CD14-positive monocyte (primary cell): ENCODE measurements around the gene DHRS1. TPM values are rescaled to one million over a fixed set of nuclear protein-coding genes. Genes with fewer than 3 reads are reported as not detected.

ENCODE experiments used
- DNase-seq, 3 donors: peaks; one replicate each; pipeline ENCODE4 v3.0.0-alpha.2; 2011 to 2022
- H2AFZ ChIP-seq: 2 replicates; pipeline ENCODE4 v1.6.0; 2012; ENCODE audit warnings: mild to moderate bottlenecking, low read depth, low read length, inconsistent platforms; ENCODE audit not compliant: insufficient read depth, poor library complexity, severe bottlenecking
- H3K27ac ChIP-seq, 2 donors: 1 replicate in 1 of 2; 2 replicates in 1 of 2; pipeline ENCODE4 v1.5.1; 2012 to 2013; ENCODE audit warnings: low read length in 2 of 2, control low read depth in 1 of 2, inconsistent platforms in 1 of 2, low read depth in 1 of 2, mild to moderate bottlenecking in 1 of 2
- H3K27me3 ChIP-seq, 2 donors: one replicate each; pipeline versions ENCODE4 v1.6.0 to v1.6.1; 2011 to 2013; ENCODE audit warnings: low read length in 2 of 2; ENCODE audit not compliant: control insufficient read depth in 2 of 2, insufficient read depth in 2 of 2
- H3K36me3 ChIP-seq, 2 donors: replicated peaks in 1 of 2; 1 replicate in 1 of 2; 2 replicates in 1 of 2; pipeline versions ENCODE4 v1.5.1 to v1.6.1; 2012 to 2013; ENCODE audit warnings: low read length in 2 of 2, control low read depth in 1 of 2, inconsistent platforms in 1 of 2, mild to moderate bottlenecking in 1 of 2; ENCODE audit not compliant: insufficient read depth in 2 of 2, control insufficient read depth in 1 of 2
- H3K4me1 ChIP-seq, 2 donors: 1 replicate in 1 of 2; 2 replicates in 1 of 2; pipeline versions ENCODE4 v1.5.1 to v1.6.1; 2012 to 2013; ENCODE audit warnings: low read length in 2 of 2, control low read depth in 1 of 2, inconsistent platforms in 1 of 2, mild to moderate bottlenecking in 1 of 2, moderate library complexity in 1 of 2; ENCODE audit not compliant: insufficient read depth in 2 of 2, control insufficient read depth in 1 of 2
- H3K4me2 ChIP-seq: replicated peaks from 2 replicates; pipeline ENCODE3; 2012; ENCODE audit warnings: low read length, moderate library complexity, mild to moderate bottlenecking; ENCODE audit not compliant: poor library complexity, severe bottlenecking; ENCODE audit errors: extremely low read depth
- H3K4me3 ChIP-seq, 3 experiments: fragments of 200-600 bp in 1 of 3; sonication (generic) in 1 of 3; replicated peaks in 1 of 3; 1 replicate in 2 of 3; 2 replicates in 1 of 3; pipeline ENCODE4 v1.5.1; 2011 to 2013; ENCODE audit warnings: low read length in 3 of 3, mild to moderate bottlenecking in 3 of 3, control low read depth in 2 of 3, low read depth in 2 of 3, inconsistent platforms in 1 of 3, moderate library complexity in 1 of 3
- H3K79me2 ChIP-seq: 2 replicates; pipeline ENCODE4 v1.6.0; 2012; ENCODE audit warnings: mild to moderate bottlenecking, control low read depth, inconsistent platforms, low read length, moderate library complexity; ENCODE audit not compliant: insufficient read depth
- H3K9ac ChIP-seq: 2 replicates; pipeline ENCODE4 v1.6.0; 2017; ENCODE audit warnings: low read length, mild to moderate bottlenecking; ENCODE audit not compliant: insufficient read depth, poor library complexity, severe bottlenecking
- H3K9me3 ChIP-seq, 2 donors: replicated peaks in 1 of 2; 1 replicate in 1 of 2; 2 replicates in 1 of 2; pipeline versions ENCODE4 v1.5.1 to v1.6.1; 2012 to 2013; ENCODE audit warnings: low read length in 2 of 2, control low read depth in 1 of 2; ENCODE audit not compliant: control insufficient read depth in 1 of 2, insufficient read depth in 1 of 2
- H4K20me1 ChIP-seq: 2 replicates; pipeline ENCODE4 v1.6.0; 2012; ENCODE audit warnings: mild to moderate bottlenecking, low read length, control low read depth, moderate library complexity; ENCODE audit not compliant: insufficient read depth
- H3K27ac Mint-ChIP-seq, 7 donors: one replicate each; pipeline ENCODE4 v1.8.0; 2020; ENCODE audit warnings: mild to moderate bottlenecking in 7 of 7, mixed read lengths in 7 of 7, moderate library complexity in 6 of 7, inconsistent platforms in 2 of 7
- H3K27me3 Mint-ChIP-seq, 3 donors: one replicate each; pipeline ENCODE4 v1.8.0; 2021 to 2022; ENCODE audit warnings: low read depth in 3 of 3, mild to moderate bottlenecking in 3 of 3, mixed read lengths in 3 of 3, moderate library complexity in 3 of 3, inconsistent platforms in 1 of 3
- H3K36me3 Mint-ChIP-seq, 2 donors: one replicate each; pipeline ENCODE4 v1.8.0; 2020; ENCODE audit warnings: mixed read lengths in 2 of 2, inconsistent platforms in 1 of 2, mild to moderate bottlenecking in 1 of 2
- H3K4me1 Mint-ChIP-seq: one replicate; pipeline ENCODE4 v1.8.0; 2020; ENCODE audit warnings: mild to moderate bottlenecking, mixed read lengths
- H3K4me3 Mint-ChIP-seq, 2 donors: one replicate each; pipeline ENCODE4 v1.8.0; 2020; ENCODE audit warnings: mild to moderate bottlenecking in 2 of 2, mixed read lengths in 2 of 2, moderate library complexity in 1 of 2
- H3K9me3 Mint-ChIP-seq, 7 donors: one replicate each; pipeline ENCODE4 v1.8.0; 2020 to 2022; ENCODE audit warnings: mixed read lengths in 7 of 7, mild to moderate bottlenecking in 6 of 7, moderate library complexity in 6 of 7, inconsistent platforms in 2 of 7
- CTCF ChIP-seq: fragments of 200-600 bp; IDR thresholded peaks from one replicate; pipeline ENCODE4 v1.8.0; 2022; ENCODE audit warnings: antibody characterized with exemption, mild to moderate bottlenecking
- WGBS: methylation state at CpG from one replicate; pipeline ENCODE4 v1.1.5; 2013; ENCODE audit warnings: missing lambda C conversion rate; ENCODE audit not compliant: insufficient coverage; 5-methylcytosine and 5-hydroxymethylcytosine counted together
- intact Hi-C, 2 donors: fragments of 100-400 bp; cut with micrococcal nuclease; formaldehyde crosslinking; loops; one replicate each; pipeline versions ENCODE4 v1.15.0 to v1.15.1; 2023
- polyA plus RNA-seq, 3 donors: library from polyadenylated mRNA; depleted of rRNA in 1 of 3; unstranded in 2 of 3; stranded (reverse) in 1 of 3; fragments of 300-500 nt in 2 of 3; fragments of >200 nt in 1 of 3; fragmentation: Illumina TruSeq in 2 of 3; gene quantifications; 1 replicate in 2 of 3; 2 replicates in 1 of 3; pipeline ENCODE4 v1.2.3, GENCODE V29; 2012 to 2021

Gene DHRS1
- polyA plus RNA-seq, 3 donors, result 31.6 to 49.4 (median 48.8) TPM

- Histone ChIP-seq H3K9me3 (no peaks in the 10 kb centered on the region), H3K9ac (no peak overlapping the region), H3K36me3 (no peaks in the 10 kb centered on the region), H4K20me1 (peaks cover 18% of the 10 kb centered on the region), H3K27ac (peak overlapping the region in 1 of 2 donors; percentile 15), H3K27me3 (no peaks in the 10 kb centered on the region), H3K4me1 (peaks cover 67 to 72% of the 10 kb centered on the region in 2 donors), H3K4me2 (peak overlapping the region; percentile 93), H3K4me3 (peak overlapping the region in 1 of 3 experiments; percentile 16), H2AFZ (no peak overlapping the region), H3K79me2 (peaks cover 28% of the 10 kb centered on the region)
- H3K4me1 Mint-ChIP-seq, result peaks cover 75% of the 10 kb centered on the region
- peaks cover 0 to 4% (median 0%) of the 10 kb centered on the region in 7 donors for H3K9me3 Mint-ChIP-seq
- peak overlapping the region in 5 of 7 donors; percentile 8 to 80 (median 58) for H3K27ac Mint-ChIP-seq
- H3K36me3 Mint-ChIP-seq, result peaks cover 26% of the 10 kb centered on the region in 2 donors
- no peak for TF ChIP-seq CTCF
- WGBS, result 80% methylated on average over 2 of the region's 3 CpGs
- peaks cover 1 to 6% (median 3%) of the 10 kb centered on the region in 3 donors for H3K27me3 Mint-ChIP-seq
- peak in 2 of 3 donors; percentile 48 to 65 for DNase-seq
- intact Hi-C loops, result no loop called here
- H3K4me3 Mint-ChIP-seq, result no peak overlapping the region
Observed at GRCh38 chr14:24317141-24317928, 17.8 kb upstream of the DHRS1 start.

DNA sequence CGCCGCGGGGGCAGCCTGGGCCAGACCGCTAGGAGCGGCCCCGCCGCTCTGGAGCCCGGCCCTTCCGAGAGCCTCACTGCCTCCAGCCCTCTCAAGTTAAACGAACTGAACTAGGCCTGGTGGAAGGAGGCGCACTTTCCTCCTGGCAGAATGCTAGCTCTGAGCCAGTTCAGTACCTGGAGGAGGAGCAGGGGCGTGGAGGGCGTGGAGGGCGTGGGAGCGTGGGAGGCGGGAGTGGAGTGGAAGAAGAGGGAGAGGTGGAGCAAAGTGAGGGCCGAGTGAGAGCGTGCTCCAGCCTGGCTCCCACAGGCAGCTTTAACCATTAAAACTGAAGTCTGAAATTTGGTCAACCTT, 17.0 kb upstream of the DHRS1 start:
- Histone ChIP-seq H3K4me1 (peaks cover 74 to 80% of the 10 kb centered on the region in 2 donors), H2AFZ (no peak overlapping the region), H3K9me3 (no peaks in the 10 kb centered on the region), H3K27me3 (no peaks in the 10 kb centered on the region), H4K20me1 (peaks cover 18% of the 10 kb centered on the region), H3K9ac (no peak overlapping the region), H3K79me2 (peaks cover 36% of the 10 kb centered on the region), H3K4me2 (peak overlapping the region; percentile 93), H3K27ac (peak overlapping the region in 1 of 2 donors; percentile 15), H3K36me3 (no peaks in the 10 kb centered on the region), H3K4me3 (peak overlapping the region in 1 of 3 experiments; percentile 16)
- 96% methylated on average over 18 of the region's 18 CpGs for WGBS
- H3K27ac Mint-ChIP-seq, result peak overlapping the region in 2 of 7 donors; percentile 11 to 39
- peaks cover 1 to 6% (median 3%) of the 10 kb centered on the region in 3 donors for H3K27me3 Mint-ChIP-seq
- DNase-seq, result no peak
- peaks cover 0 to 4% (median 0%) of the 10 kb centered on the region in 7 donors for H3K9me3 Mint-ChIP-seq
- H3K4me3 Mint-ChIP-seq, result no peak overlapping the region
- peaks cover 82% of the 10 kb centered on the region for H3K4me1 Mint-ChIP-seq
- peaks cover 26 to 30% of the 10 kb centered on the region in 2 donors for H3K36me3 Mint-ChIP-seq
- TF ChIP-seq CTCF, result no peak
- intact Hi-C loops, result no loop called here
